OCI-LY1 (cell line): ENCODE measurements around the gene LST1.
A peak's percentile ranks its signal among the peaks of the same experiment; 100 is the strongest.

Experiments used
- H2AFZ ChIP-seq: fragments of 200-600 bp; sonication (generic), shearing (Covaris generic); 2 replicates; pipeline ENCODE4 v1.6.0; 2014; ENCODE audit warnings: antibody characterized with exemption, mild to moderate bottlenecking, low read length
- H3F3A ChIP-seq: fragments of 200-600 bp; sonication (generic), shearing (Covaris generic); 2 replicates; pipeline ENCODE4 v1.6.0; 2014; ENCODE audit warnings: mild to moderate bottlenecking, antibody characterized with exemption, low read length, moderate library complexity; ENCODE audit not compliant: insufficient read depth
- H3K27ac ChIP-seq: fragments of 200-600 bp; sonication (generic); 2 replicates; pipeline ENCODE4 v1.5.1; 2014; ENCODE audit warnings: low read length, mixed run types, mild to moderate bottlenecking, low read depth; ENCODE audit not compliant: poor library complexity, severe bottlenecking
- H3K27me3 ChIP-seq: fragments of 200-600 bp; sonication (generic); 2 replicates; pipeline ENCODE4 v1.6.0; 2014; ENCODE audit warnings: antibody characterized with exemption, mild to moderate bottlenecking, low read length, moderate library complexity; ENCODE audit not compliant: insufficient read depth
- H3K36me3 ChIP-seq: fragments of 200-600 bp; sonication (generic); 2 replicates; pipeline ENCODE4 v1.6.1; 2014; ENCODE audit warnings: mild to moderate bottlenecking, antibody characterized with exemption, low read length, moderate library complexity, mixed read lengths; ENCODE audit not compliant: insufficient read depth
- H3K4me1 ChIP-seq: fragments of 200-600 bp; sonication (generic); 2 replicates; pipeline ENCODE4 v1.5.1; 2014; ENCODE audit warnings: mild to moderate bottlenecking, low read length, moderate library complexity; ENCODE audit not compliant: insufficient read depth, severe bottlenecking
- H3K4me2 ChIP-seq: fragments of 200-600 bp; sonication (generic), shearing (Covaris generic); 2 replicates; pipeline ENCODE4 v1.6.1; 2014; ENCODE audit warnings: low read length
- H3K4me3 ChIP-seq: fragments of 200-600 bp; sonication (generic); 2 replicates; pipeline ENCODE4 v1.5.1; 2014; ENCODE audit warnings: low read length, low read depth, mild to moderate bottlenecking, mixed read lengths; ENCODE audit not compliant: poor library complexity, severe bottlenecking
- H3K79me2 ChIP-seq: fragments of 200-600 bp; shearing (Covaris generic); 2 replicates; pipeline ENCODE4 v1.6.1; 2016; ENCODE audit warnings: mixed run types, low read length, mixed read lengths; ENCODE audit not compliant: insufficient read depth
- H3K9ac ChIP-seq: fragments of 200-600 bp; sonication (generic), shearing (Covaris generic); 2 replicates; pipeline ENCODE4 v1.6.1; 2014; ENCODE audit warnings: mild to moderate bottlenecking, low read length, mixed read lengths
- H3K9me2 ChIP-seq: fragments of 200-600 bp; sonication (generic), shearing (Covaris generic); 2 replicates; pipeline ENCODE4 v1.6.1; 2014; ENCODE audit warnings: low read depth, mild to moderate bottlenecking, low read length, mixed read lengths
- H3K9me3 ChIP-seq: fragments of 200-600 bp; shearing (Covaris generic); 2 replicates; pipeline ENCODE4 v1.6.1; 2014; ENCODE audit warnings: low read length, mixed read lengths
- H4K20me1 ChIP-seq: fragments of 200-600 bp; sonication (generic), shearing (Covaris generic); 2 replicates; pipeline ENCODE4 v1.6.0; 2016; ENCODE audit warnings: mild to moderate bottlenecking, low read length; ENCODE audit not compliant: insufficient read depth
- CTCF ChIP-seq: fragments of 200-600 bp; sonication (generic), shearing (Covaris generic); IDR thresholded peaks from 2 replicates; pipeline ENCODE4 v1.5.1; 2017; ENCODE audit warnings: mild to moderate bottlenecking, antibody characterized with exemption, low read length, moderate library complexity, mixed read lengths
- EZH2 ChIP-seq: fragments of 200-600 bp; sonication (generic), shearing (Covaris generic); IDR thresholded peaks from 2 replicates; pipeline ENCODE4 v1.8.0; 2017; ENCODE audit warnings: borderline replicate concordance, mixed run types, mild to moderate bottlenecking, antibody characterized with exemption, low read length, moderate library complexity, mixed read lengths

LST1 gene

DNA sequence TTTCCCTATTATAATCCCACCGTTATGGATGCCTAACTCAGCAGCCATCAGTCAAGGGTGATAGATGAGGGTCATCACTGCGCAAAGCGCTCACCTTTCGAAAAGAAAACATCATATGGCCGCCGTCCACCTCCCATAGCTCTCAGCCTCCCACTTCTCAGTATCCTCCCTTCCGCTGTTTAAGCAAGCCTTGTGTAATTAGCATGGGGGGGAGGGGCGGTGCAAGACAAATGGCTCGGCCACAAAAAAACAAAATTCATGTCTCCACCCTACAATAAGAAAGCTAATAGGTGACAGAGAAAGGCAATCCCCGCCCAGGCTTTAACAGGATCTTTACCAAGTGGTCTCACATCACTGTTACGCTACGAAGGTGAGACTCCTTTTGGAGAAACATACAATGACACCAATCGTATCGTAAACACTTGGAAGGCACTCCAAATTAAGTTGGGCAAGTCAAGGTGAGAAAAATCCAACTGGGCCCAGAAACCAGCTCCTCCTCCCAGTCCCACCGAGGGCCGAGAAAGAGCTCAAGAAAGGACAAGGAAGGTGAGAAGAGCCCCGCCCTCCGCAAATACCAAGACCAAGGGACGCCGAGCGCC is 44.9 kb upstream of the LST1 start:
- Histone ChIP-seq H3K4me2 (peak overlapping the region; percentile 87), H3K9me3 (no peaks in the 10 kb centered on the region), H2AFZ (no peak overlapping the region), H3K36me3 (peaks cover 50% of the 10 kb centered on the region), H3K9me2 (no peaks in the 10 kb centered on the region), H3K4me3 (peak overlapping the region; percentile 81), H3F3A (no peaks in the 10 kb centered on the region), H3K9ac (peak overlapping the region; percentile 91), H3K79me2 (peaks cover 39% of the 10 kb centered on the region), H3K27me3 (no peaks in the 10 kb centered on the region), H4K20me1 (no peaks in the 10 kb centered on the region), H3K4me1 (peaks cover 51% of the 10 kb centered on the region), H3K27ac (peak overlapping the region; percentile 84)
- TF ChIP-seq EZH2 (no peak), CTCF (no peak)

DNA sequence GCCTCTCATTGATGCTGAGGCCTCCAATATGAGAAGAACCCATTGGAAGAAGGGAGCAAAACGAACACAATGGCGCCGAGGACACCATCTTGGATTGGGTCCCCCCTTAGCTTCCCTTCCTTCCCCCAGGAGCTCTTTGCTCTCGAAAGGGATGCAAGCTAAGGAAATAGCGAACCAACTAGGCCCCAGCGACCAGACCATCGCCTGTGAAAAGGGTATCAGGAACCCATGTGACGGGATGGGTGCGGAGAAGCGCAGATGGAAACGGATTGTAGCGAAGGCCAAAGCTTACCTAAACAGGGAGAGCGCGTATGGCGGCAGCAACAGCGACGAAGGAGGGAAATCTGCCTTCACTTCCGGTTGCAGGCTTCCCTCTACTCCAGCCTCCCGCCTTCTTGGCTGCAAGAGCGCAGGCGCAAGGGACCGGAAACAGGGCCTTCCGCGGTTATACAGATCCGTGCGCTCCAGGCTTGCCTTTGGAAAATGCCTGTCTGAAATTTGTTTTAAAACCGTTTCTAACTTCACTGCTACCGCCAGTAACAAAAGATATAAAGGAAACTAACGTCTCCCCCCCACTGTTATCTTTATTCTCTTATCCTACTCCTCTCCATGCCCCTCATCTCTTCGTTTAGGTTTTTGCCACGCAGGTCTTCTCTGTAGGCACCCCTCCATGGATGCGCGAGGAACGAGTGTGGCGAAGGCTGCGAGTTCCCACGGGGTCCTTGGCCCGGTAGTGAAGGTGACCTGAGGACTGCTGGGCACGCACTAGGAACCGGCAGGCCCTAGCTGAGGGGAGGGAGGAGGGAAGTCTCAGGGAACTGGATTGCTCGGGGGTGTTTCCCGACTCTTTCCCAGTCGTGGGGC is 44.2 kb upstream of the LST1 start, which contains the start of gene DDX39B:
Gene DDX39B (minus strand): TSS at position 346 of the 864 bp plus-strand sequence. CDS start 1,471 bp downstream, outside the sequence.
- Histone ChIP-seq H3F3A (no peaks in the 10 kb centered on the region), H3K9me2 (no peaks in the 10 kb centered on the region), H3K4me1 (peaks cover 58% of the 10 kb centered on the region), H3K36me3 (peaks cover 42% of the 10 kb centered on the region), H3K9ac (peak within 1 kb of the TSS; percentile 91), H2AFZ (no peak within 1 kb of the TSS), H3K79me2 (peaks cover 39% of the 10 kb centered on the region), H4K20me1 (no peaks in the 10 kb centered on the region), H3K27me3 (no peaks in the 10 kb centered on the region), H3K9me3 (no peaks in the 10 kb centered on the region), H3K27ac (peak within 1 kb of the TSS; percentile 84), H3K4me2 (peak within 1 kb of the TSS; percentile 87), H3K4me3 (peak within 1 kb of the TSS; percentile 81)
- TF ChIP-seq CTCF (no peak), EZH2 (no peak)

GRCh38 chr6:31543639-31544038 is 42.4 kb upstream of the LST1 start:
- Histone ChIP-seq H3K79me2 (peaks cover 31% of the 10 kb centered on the region), H3K9me2 (no peaks in the 10 kb centered on the region), H3K4me2 (no peak overlapping the region), H3K36me3 (peaks cover 27% of the 10 kb centered on the region), H3K4me1 (peaks cover 70% of the 10 kb centered on the region), H3K27ac (peak overlapping the region; percentile 84), H4K20me1 (no peaks in the 10 kb centered on the region), H2AFZ (no peak overlapping the region), H3K4me3 (no peak overlapping the region), H3K27me3 (no peaks in the 10 kb centered on the region), H3K9ac (no peak overlapping the region), H3F3A (no peaks in the 10 kb centered on the region), H3K9me3 (no peaks in the 10 kb centered on the region)
- no peak for TF ChIP-seq EZH2
- TF ChIP-seq CTCF = no peak
